ENCODE measurements around the gene MAOA.

Gene MAOA

DNA sequence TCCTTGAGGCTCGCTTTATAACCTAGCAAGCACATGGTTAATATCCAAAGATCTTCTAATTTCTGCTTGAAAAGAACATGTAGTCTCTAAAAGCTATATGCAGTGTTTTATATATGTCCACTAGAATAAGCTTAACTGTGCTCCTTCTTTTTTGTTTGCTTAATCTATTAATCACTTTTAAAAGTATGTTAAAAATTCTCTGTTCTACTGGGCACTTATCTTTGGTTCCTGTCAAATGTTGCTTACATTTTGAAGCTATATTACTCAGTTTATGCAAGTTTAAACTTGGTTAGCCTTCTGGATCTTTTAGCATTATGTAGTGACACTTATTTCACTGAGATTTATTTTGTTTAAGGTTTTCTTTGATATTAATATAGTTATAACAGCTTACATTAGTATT is 32.5 kb downstream of the MAOA start:
- TF ChIP-seq, protein P1, sequence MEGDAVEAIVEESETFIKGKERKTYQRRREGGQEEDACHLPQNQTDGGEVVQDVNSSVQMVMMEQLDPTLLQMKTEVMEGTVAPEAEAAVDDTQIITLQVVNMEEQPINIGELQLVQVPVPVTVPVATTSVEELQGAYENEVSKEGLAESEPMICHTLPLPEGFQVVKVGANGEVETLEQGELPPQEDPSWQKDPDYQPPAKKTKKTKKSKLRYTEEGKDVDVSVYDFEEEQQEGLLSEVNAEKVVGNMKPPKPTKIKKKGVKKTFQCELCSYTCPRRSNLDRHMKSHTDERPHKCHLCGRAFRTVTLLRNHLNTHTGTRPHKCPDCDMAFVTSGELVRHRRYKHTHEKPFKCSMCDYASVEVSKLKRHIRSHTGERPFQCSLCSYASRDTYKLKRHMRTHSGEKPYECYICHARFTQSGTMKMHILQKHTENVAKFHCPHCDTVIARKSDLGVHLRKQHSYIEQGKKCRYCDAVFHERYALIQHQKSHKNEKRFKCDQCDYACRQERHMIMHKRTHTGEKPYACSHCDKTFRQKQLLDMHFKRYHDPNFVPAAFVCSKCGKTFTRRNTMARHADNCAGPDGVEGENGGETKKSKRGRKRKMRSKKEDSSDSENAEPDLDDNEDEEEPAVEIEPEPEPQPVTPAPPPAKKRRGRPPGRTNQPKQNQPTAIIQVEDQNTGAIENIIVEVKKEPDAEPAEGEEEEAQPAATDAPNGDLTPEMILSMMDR (IDR thresholded peaks at IDR 0.05) = no peak

DNA sequence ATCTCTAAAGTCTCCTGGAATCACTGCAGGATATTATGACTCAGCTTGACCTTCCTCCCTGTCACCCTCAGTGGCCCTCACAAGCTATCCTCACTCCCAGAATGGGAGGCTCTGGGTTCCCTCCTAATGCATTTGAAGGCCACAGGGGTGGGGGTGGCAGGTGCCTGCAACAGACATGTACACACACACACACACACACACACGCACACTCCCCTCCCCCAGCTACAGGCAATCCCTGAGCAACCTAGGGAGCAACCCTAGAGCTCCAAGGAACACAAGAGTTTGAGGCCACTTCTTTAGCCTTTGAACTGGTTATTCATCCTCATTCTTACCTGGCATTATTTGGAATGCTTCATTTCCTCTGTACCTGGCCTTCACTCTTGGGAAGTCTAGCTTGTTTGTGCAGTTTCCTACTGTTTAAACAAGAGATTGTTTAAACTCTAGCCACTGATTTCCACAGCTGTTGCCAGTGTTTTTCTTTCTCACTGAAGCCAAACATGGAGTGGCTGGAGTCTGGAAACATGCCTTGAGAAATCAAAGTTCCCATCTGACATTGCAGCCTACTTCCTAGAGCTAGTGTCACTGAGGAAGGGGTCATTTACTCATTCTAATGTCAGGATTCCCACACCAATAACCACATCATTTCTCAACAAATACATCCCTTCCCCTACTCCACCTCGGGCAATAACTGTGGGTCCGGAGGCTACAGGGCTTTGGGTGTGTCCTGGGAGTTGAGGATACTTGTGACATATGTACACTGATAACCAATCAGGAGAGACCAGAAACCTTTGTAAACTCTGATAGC is 37.7 kb downstream of the MAOA start:
- TF ChIP-seq, protein P1 (IDR thresholded peaks at IDR 0.05) = no peak

DNA sequence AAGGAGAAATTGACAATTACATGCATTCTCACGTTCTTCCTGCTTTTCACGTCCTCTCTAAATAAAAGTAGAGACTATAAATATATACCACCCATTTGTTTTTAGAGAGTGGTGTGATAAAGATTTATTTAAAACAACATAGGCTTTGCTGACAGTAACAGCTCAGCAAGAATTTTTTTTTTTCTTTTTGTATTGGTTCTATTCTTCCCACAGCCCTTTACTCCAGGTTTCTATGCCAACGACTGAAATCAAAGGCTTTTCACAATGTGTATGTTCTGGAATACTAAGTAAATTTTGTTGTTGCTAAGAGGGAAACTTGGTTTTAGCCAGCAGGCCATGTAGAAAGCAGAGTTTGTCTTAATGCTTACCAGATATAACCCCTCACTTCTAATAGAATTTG is 43.4 kb downstream of the MAOA start:
- TF ChIP-seq, protein P1 (IDR thresholded peaks at IDR 0.05) = no peak

DNA sequence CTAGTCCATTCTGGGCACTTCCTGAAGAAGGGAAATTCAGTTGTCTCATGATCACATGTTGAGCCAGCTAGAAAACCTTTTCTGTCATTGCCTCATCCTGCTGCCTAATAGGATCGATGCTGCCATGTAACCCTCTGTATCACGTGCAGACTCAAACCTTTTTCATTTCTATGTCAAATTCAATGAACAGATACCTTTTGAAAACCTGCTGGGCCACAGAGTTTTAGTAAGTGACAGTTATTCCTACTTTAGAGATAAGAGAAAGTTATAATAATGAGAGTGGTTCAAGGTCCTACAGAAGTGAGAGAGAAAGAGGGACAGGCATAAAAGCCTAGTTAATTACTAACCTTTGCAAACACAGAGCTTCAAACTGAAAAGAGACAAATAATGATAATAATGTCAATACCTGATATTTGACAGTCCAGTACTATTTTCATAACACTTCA is 46.0 kb downstream of the MAOA start:
- TF ChIP-seq, protein P1 (IDR thresholded peaks at IDR 0.05) = no peak

DNA sequence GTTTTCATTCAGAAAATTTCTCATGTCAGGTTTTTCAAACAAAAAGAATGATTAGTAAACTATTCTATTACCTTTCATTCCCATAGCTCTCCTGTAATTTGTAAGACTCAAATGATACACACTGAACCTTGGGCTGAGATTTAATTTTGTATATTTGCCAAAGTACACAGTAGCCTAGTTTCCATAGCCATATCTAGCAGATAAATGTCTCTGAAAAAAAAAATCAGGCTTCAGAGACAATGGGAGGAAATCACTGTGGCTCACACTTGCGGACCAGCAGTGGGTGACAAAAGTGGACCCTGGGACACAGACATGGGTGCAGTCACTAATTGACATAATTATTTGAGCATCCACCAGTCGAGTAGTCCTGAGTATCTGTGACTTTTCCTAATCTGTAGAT is 46.6 kb downstream of the MAOA start:
- TF ChIP-seq, protein P1 (IDR thresholded peaks at IDR 0.05) = no peak

DNA sequence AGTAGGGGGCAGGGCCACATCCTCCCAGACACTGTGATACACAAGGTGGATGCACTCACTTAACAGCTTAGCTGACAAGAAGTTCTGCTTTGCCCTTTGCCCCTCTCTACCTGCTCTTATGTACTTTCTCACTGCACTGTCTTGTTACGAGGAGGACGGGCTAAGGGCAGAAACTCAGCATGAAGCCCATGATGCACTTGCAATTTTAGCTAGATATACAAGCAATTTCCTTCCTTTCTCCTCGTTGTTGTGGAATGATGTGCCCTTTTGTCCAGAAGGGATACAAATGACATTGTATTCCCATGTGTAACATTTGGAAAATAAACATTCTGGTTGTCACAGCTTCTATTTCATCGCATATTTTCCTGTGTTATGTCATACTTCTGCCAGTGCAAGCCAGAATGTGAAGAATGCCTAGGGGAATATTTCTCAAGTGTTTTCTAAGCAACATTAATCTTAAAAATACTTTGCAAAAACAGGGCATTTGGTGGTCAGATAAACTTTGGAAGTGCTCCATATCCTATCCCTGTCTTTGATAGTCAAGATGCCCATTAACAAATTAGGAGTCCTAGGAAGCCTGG is 47.2 kb downstream of the MAOA start:
- TF ChIP-seq, protein P1 (IDR thresholded peaks at IDR 0.05) = no peak

DNA sequence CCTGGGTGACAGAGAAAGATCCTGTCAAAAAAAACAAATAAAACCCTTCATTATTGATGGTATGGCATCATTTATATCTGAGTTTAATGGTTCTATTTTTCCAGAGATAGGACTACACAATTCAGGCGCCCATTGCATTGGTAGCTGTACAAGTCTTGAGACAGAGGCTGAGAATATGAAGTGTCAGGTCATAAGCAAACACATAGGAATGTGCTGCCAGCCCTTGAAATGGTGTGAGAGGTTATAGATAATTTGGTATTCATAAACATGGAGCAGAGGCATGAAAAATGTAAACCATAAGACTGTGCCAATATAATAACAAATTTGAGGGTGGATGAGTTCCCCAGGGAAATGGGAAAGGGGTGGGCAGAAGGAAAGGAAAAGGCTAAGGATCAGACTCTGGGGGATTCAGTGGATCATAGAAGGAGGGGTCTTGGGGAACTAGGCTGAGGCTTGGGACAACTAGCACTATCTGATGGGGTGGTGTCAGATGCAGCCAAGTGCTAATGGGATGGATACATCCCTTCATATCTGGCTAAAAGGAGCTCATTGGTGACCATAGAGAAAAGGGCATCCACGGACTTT is 50.8 kb downstream of the MAOA start:
- TF ChIP-seq, protein P1 (IDR thresholded peaks at IDR 0.05) = no peak

Data from LNCAP (cell line).